GM12892 (cell line): ENCODE measurements around the gene NALF2.

Source experiments
- POLR2A ChIP-seq: IDR thresholded peaks from 2 replicates; pipeline ENCODE4 v1.6.1; 2011; ENCODE audit warnings: low read depth, low read length, control low read depth
- POLR2AphosphoS5 ChIP-seq: IDR thresholded peaks from 2 replicates; pipeline ENCODE4 v1.6.1; 2011; ENCODE audit warnings: low read depth, low read length, control low read depth
- TAF1 ChIP-seq: IDR thresholded peaks from 2 replicates; pipeline ENCODE4 v1.6.1; 2011; ENCODE audit warnings: low read depth, mild to moderate bottlenecking, control low read depth, low read length, borderline replicate concordance

DNA sequence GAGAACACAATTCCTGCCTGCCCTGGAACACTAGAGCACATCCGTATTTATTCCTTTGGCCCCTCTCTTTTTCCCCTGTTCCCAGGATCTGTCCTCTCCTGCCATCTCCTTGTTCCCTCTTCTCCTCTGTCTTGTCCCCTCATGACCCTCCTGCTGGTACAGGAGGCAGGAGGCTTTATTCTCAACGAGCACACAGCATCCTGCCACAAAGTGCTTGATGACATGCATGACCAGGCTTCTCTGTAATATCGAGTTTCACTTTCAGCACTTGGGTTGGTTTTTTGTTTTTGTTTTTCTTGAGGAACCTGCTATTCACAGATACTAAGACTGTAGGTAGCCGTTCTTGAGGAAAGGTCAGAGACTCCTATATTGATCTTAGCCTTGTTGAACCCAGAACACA, 35.3 kb downstream of the NALF2 start:
- TF ChIP-seq POLR2A, result no peak
- TF ChIP-seq POLR2AphosphoS5, result no peak
- no peak for TF ChIP-seq TAF1
